H1 (cell line): ENCODE data around the gene WWC2. TPM values are rescaled to one million over a fixed set of nuclear protein-coding genes. Genes with fewer than 3 reads are reported as not detected.

Experiments
- CTCF ChIA-PET: fragments of 300-600 bp; sonication (Branson Sonifier 250); formaldehyde crosslinking; loops from one replicate; lab custom pipeline; 2021; ENCODE audit not compliant: partially characterized antibody; lab: Charles Lee
- POLR2A ChIA-PET: fragments of 300-600 bp; sonication (Branson Sonifier 250); formaldehyde crosslinking; loops from one replicate; lab custom pipeline; 2021; ENCODE audit warnings: inconsistent platforms; ENCODE audit not compliant: partially characterized antibody; lab: Charles Lee
- DNase-seq, 2 experiments: peaks; one replicate each; pipeline versions ENCODE4 v3.0.0 to v3.0.0-alpha.2; 2010 to 2022; ENCODE audit warnings: low spot score in 2 of 2, low read depth in 1 of 2, mixed read lengths in 1 of 2
- FAIRE-seq: peaks from 2 replicates; lab custom pipeline; 2011; peaks lifted over from hg19 to GRCh38; lab: Jason Lieb, UNC
- H2AFZ ChIP-seq: 2 replicates; pipeline ENCODE4 v1.8.1; 2012; ENCODE audit warnings: low read length, inconsistent platforms
- H2AK5ac ChIP-seq: 2 replicates; pipeline ENCODE4 v1.6.1; 2013; ENCODE audit warnings: low read depth, low read length
- H2BK120ac ChIP-seq: replicated peaks from 2 replicates; pipeline ENCODE3; 2013; ENCODE audit warnings: low read depth, low read length, inconsistent platforms
- H2BK12ac ChIP-seq: 2 replicates; pipeline ENCODE4 v1.6.1; 2013; ENCODE audit warnings: low read depth, low read length
- H2BK15ac ChIP-seq: 2 replicates; pipeline ENCODE4 v1.6.1; 2013; ENCODE audit warnings: low read length
- H2BK20ac ChIP-seq: 2 replicates; pipeline ENCODE4 v1.6.1; 2013; ENCODE audit warnings: low read length
- H2BK5ac ChIP-seq: 2 replicates; pipeline ENCODE4 v1.6.1; 2013; ENCODE audit warnings: low read depth, low read length
- H3K14ac ChIP-seq: 2 replicates; pipeline ENCODE4 v1.6.1; 2013; ENCODE audit warnings: inconsistent platforms; ENCODE audit not compliant: insufficient read length
- H3K18ac ChIP-seq: 2 replicates; pipeline ENCODE4 v1.6.1; 2013; ENCODE audit warnings: low read length; ENCODE audit errors: extremely low read depth
- H3K23ac ChIP-seq: 2 replicates; pipeline ENCODE4 v1.6.1; 2013; ENCODE audit warnings: inconsistent platforms; ENCODE audit not compliant: insufficient read length
- H3K23me2 ChIP-seq: 2 replicates; pipeline ENCODE4 v1.6.1; 2013; ENCODE audit warnings: low read depth, low read length
- H3K27ac ChIP-seq: 2 replicates; pipeline ENCODE4 v1.6.1; 2011; ENCODE audit warnings: low read depth, low read length, inconsistent platforms
- H3K27me3 ChIP-seq, 4 experiments: replicated peaks in 1 of 4; 1 replicate in 1 of 4; 2 replicates in 3 of 4; pipeline versions ENCODE4 v1.6.1 to v1.8.1; 2011 to 2013; ENCODE audit warnings: low read length in 3 of 4, mild to moderate bottlenecking in 3 of 4, inconsistent platforms in 2 of 4, mixed read lengths in 2 of 4, moderate library complexity in 1 of 4; ENCODE audit not compliant: control insufficient read depth in 3 of 4, insufficient read depth in 3 of 4; ENCODE audit errors: extremely low read depth in 1 of 4
- H3K36me3 ChIP-seq, 4 experiments: 2 replicates each; pipeline versions ENCODE4 v1.6.1 to v1.8.1; 2011 to 2013; ENCODE audit warnings: mild to moderate bottlenecking in 4 of 4, low read length in 3 of 4, moderate library complexity in 2 of 4, control low read depth in 1 of 4, inconsistent platforms in 1 of 4; ENCODE audit not compliant: insufficient read depth in 4 of 4, control insufficient read depth in 2 of 4
- H3K4ac ChIP-seq: replicated peaks from 2 replicates; pipeline ENCODE3; 2013; ENCODE audit warnings: low read length, low read depth, mixed read lengths, inconsistent platforms; ENCODE audit not compliant: insufficient read length
- H3K4me1 ChIP-seq, 4 experiments: replicated peaks in 1 of 4; 1 replicate in 1 of 4; 2 replicates in 3 of 4; pipeline versions ENCODE4 v1.6.1 to v1.8.1; 2011 to 2013; ENCODE audit warnings: low read length in 3 of 4, inconsistent platforms in 2 of 4, mixed read lengths in 1 of 4; ENCODE audit not compliant: insufficient read depth in 4 of 4, control insufficient read depth in 3 of 4
- H3K4me2 ChIP-seq, 2 experiments: 2 replicates each; pipeline versions ENCODE4 v1.6.1 to v1.8.1; 2011 to 2013; ENCODE audit warnings: low read depth in 2 of 2, low read length in 2 of 2, control low read depth in 1 of 2, inconsistent platforms in 1 of 2, mild to moderate bottlenecking in 1 of 2; ENCODE audit not compliant: insufficient read depth in 1 of 2
- H3K4me3 ChIP-seq, 4 experiments: fragments of 200-600, 300-600 bp in 1 of 4; sonication (generic), shearing (Covaris generic), sonication (Bioruptor Twin) in 1 of 4; 2 replicates each; pipeline versions ENCODE4 v1.5.1 to v1.8.1; 2011 to 2016; ENCODE audit warnings: low read length in 4 of 4, low read depth in 3 of 4, control low read depth in 2 of 4, inconsistent platforms in 2 of 4, mild to moderate bottlenecking in 2 of 4, mixed read lengths in 1 of 4, moderate library complexity in 1 of 4; ENCODE audit not compliant: insufficient read depth in 2 of 4; ENCODE audit errors: extremely low read depth in 1 of 4
- H3K56ac ChIP-seq: replicated peaks from 2 replicates; pipeline ENCODE3; 2013; ENCODE audit warnings: low read depth, mild to moderate bottlenecking, mixed read lengths, low read length, inconsistent platforms; ENCODE audit not compliant: insufficient read length
- H3K79me1 ChIP-seq: 2 replicates; pipeline ENCODE4 v1.6.1; 2013; ENCODE audit warnings: low read depth, low read length, control low read depth
- H3K79me2 ChIP-seq, 2 experiments: 2 replicates each; pipeline versions ENCODE4 v1.6.1 to v1.8.1; 2012 to 2013; ENCODE audit warnings: low read length in 2 of 2, mild to moderate bottlenecking in 2 of 2, inconsistent platforms in 1 of 2; ENCODE audit not compliant: insufficient read depth in 2 of 2, control insufficient read depth in 1 of 2
- H3K9ac ChIP-seq, 4 experiments: replicated peaks in 1 of 4; 1 replicate in 1 of 4; 2 replicates in 3 of 4; pipeline versions ENCODE4 v1.6.1 to v1.8.1; 2011 to 2013; ENCODE audit warnings: low read depth in 3 of 4, low read length in 3 of 4, control low read depth in 2 of 4, mild to moderate bottlenecking in 2 of 4, moderate library complexity in 2 of 4, inconsistent platforms in 1 of 4; ENCODE audit errors: extremely low read depth in 1 of 4
- H3K9me3 ChIP-seq, 2 experiments: 2 replicates each; pipeline versions ENCODE4 v1.6.1 to v1.8.1; 2012 to 2013; ENCODE audit warnings: mild to moderate bottlenecking in 2 of 2, moderate library complexity in 2 of 2, control low read depth in 1 of 2, inconsistent platforms in 1 of 2, low read depth in 1 of 2, low read length in 1 of 2, mixed read lengths in 1 of 2; ENCODE audit not compliant: insufficient read depth in 2 of 2
- H4K20me1 ChIP-seq, 2 experiments: replicated peaks in 1 of 2; 2 replicates each; pipeline versions ENCODE3 to v1.8.1; 2011 to 2013; ENCODE audit warnings: inconsistent platforms in 2 of 2, low read length in 2 of 2, mild to moderate bottlenecking in 1 of 2; ENCODE audit not compliant: insufficient read depth in 2 of 2, control insufficient read depth in 1 of 2
- H4K5ac ChIP-seq: 2 replicates; pipeline ENCODE4 v1.6.1; 2013; ENCODE audit warnings: low read length, low read depth, mixed read lengths, inconsistent platforms; ENCODE audit not compliant: insufficient read length
- H4K8ac ChIP-seq: 2 replicates; pipeline ENCODE4 v1.8.0; 2013; ENCODE audit warnings: mild to moderate bottlenecking, moderate library complexity, low read length, inconsistent platforms; ENCODE audit not compliant: insufficient read depth; ENCODE audit errors: extremely low read depth
- H4K91ac ChIP-seq: replicated peaks from 2 replicates; pipeline ENCODE3; 2013; ENCODE audit warnings: low read length, mixed read lengths, inconsistent platforms; ENCODE audit not compliant: insufficient read length
- ASH2L ChIP-seq: fragments of 200-600, 300-600 bp; sonication (generic); IDR thresholded peaks from one replicate; pipeline ENCODE4 v1.7.1; 2017; ENCODE audit warnings: low read length
- BACH1 ChIP-seq: IDR thresholded peaks from 2 replicates; pipeline ENCODE4 v1.6.1; 2012; ENCODE audit warnings: low read length, improper control_type of control experiment
- BCL11A ChIP-seq, 2 experiments: IDR thresholded peaks; one replicate each; pipeline ENCODE4 v1.6.1; 2011; ENCODE audit warnings: low read depth in 2 of 2, low read length in 2 of 2, mild to moderate bottlenecking in 2 of 2
- CBX5 ChIP-seq: fragments of 300-800, 300-1000 bp; sonication (generic); IDR thresholded peaks from 2 replicates; pipeline ENCODE4 v1.7.1; 2016; ENCODE audit warnings: antibody characterized with exemption, low read length, low read depth
- CTCF ChIP-seq, 3 experiments: IDR thresholded peaks; 1 replicate in 2 of 3; 2 replicates in 1 of 3; pipeline versions ENCODE4 v1.5.1 to v1.6.1; 2011; ENCODE audit warnings: low read length in 3 of 3, mild to moderate bottlenecking in 3 of 3, inconsistent platforms in 2 of 3, low read depth in 1 of 3, moderate library complexity in 1 of 3; ENCODE audit not compliant: insufficient read depth in 1 of 3; ENCODE audit errors: control extremely low read depth in 1 of 3
- POLR2AphosphoS5 ChIP-seq: IDR thresholded peaks from 2 replicates; pipeline ENCODE4 v1.6.1; 2011; ENCODE audit warnings: low read depth, low read length
- RXRA ChIP-seq: IDR thresholded peaks from 2 replicates; pipeline ENCODE4 v1.6.1; 2011; ENCODE audit warnings: low read depth, mild to moderate bottlenecking, low read length, moderate library complexity; ENCODE audit not compliant: insufficient read depth
- SRF ChIP-seq: IDR thresholded peaks from 2 replicates; pipeline ENCODE4 v1.6.1; 2011; ENCODE audit warnings: mild to moderate bottlenecking, low read depth, low read length, moderate library complexity
- TAF1 ChIP-seq: IDR thresholded peaks from 2 replicates; pipeline ENCODE4 v1.6.1; 2011; ENCODE audit warnings: mild to moderate bottlenecking, low read depth, low read length
- TBP ChIP-seq: IDR thresholded peaks from 2 replicates; pipeline ENCODE4 v1.6.1; 2011; ENCODE audit warnings: low read depth, low read length, improper control_type of control experiment
- TEAD4 ChIP-seq: IDR thresholded peaks from 2 replicates; pipeline ENCODE4 v1.6.1; 2012; ENCODE audit warnings: low read depth, low read length, inconsistent platforms, mixed read lengths
- YY1 ChIP-seq: IDR thresholded peaks from 2 replicates; pipeline ENCODE4 v1.6.1; 2011; ENCODE audit warnings: low read depth, mild to moderate bottlenecking, low read length
- WGBS, 2 experiments: shearing (Covaris generic) in 1 of 2; methylation state at CpG; one replicate each; pipeline versions ENCODE4 v1.1.6 to v1.1.7; 2013 to 2015; ENCODE audit warnings: low lambda C conversion rate in 2 of 2, mixed read lengths in 2 of 2, inconsistent platforms in 1 of 2, low coverage in 1 of 2, missing lambda C conversion rate in 1 of 2; ENCODE audit not compliant: insufficient replicate concordance in 2 of 2, insufficient coverage in 1 of 2, insufficient read length in 1 of 2; ENCODE audit errors: extremely low coverage in 1 of 2, missing lambda C conversion rate in 1 of 2; 5-methylcytosine and 5-hydroxymethylcytosine counted together
- polyA plus RNA-seq, 7 experiments: library from polyadenylated mRNA; depleted of rRNA in 3 of 7; stranded (reverse) in 5 of 7; unstranded in 2 of 7; fragments of >200 nt in 5 of 7; fragments of 200-250 nt in 2 of 7; gene quantifications; 1 replicate in 5 of 7; 2 replicates in 1 of 7; 4 replicates in 1 of 7; pipeline versions ENCODE4 v1.2.1 to v1.2.3, GENCODE V29; 2011 to 2013; ENCODE audit warnings: missing spikeins in 2 of 7, mixed read lengths in 2 of 7
- total RNA-seq: library from RNA; stranded (reverse); fragmentation: NEBNext Ultra II Directional; extraction: Animal tissue kit (Norgen Biotek cat#: 25700); gene quantifications from 2 replicates; pipeline ENCODE4 v1.2.1, GENCODE V29; 2021
- TF ChIP-seq, protein P1 (sequence below): IDR thresholded peaks from 2 replicates; pipeline ENCODE4 v1.6.1; 2012; ENCODE audit warnings: inconsistent platforms

Gene WWC2
- total and polyA plus RNA-seq, 2 of the 8 experiments (the other 6 are each of a cell fraction or from before 2014, with no cell fraction given): 17.6 to 135 TPM

GRCh38 chr4:183082053-183082452 lies 17.0 kb upstream of the WWC2 start:
- WGBS, 2 experiments: 94% methylated on average over 3 of the region's 3 CpGs; no CpG with 5 or more reads in 1 of the 2 experiments
- no peak for TF ChIP-seq CTCF (IDR thresholded peaks at IDR 0.05; ENCODE audit: control extremely low read depth in 1 of 3, insufficient read depth in 1 of 3, low read depth in 1 of 3, low read length in 3 of 3)
- TF ChIP-seq SRF: no peak
- no peak for TF ChIP-seq CBX5
- no peak for TF ChIP-seq TBP
- TF ChIP-seq TAF1: no peak
- TF ChIP-seq, protein P1, sequence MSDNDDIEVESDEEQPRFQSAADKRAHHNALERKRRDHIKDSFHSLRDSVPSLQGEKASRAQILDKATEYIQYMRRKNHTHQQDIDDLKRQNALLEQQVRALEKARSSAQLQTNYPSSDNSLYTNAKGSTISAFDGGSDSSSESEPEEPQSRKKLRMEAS: no peak
- TF ChIP-seq TEAD4: no peak
- no peak for TF ChIP-seq BACH1
- no peak for TF ChIP-seq BCL11A (IDR thresholded peaks at IDR 0.05; ENCODE audit: low read depth in 2 of 2, low read length in 2 of 2)
- TF ChIP-seq ASH2L: no peak
- TF ChIP-seq RXRA: no peak
- no peak for TF ChIP-seq POLR2AphosphoS5
- TF ChIP-seq YY1: no peak

More at GRCh38 chr4:183082053-183082452, 17.0 kb upstream of the WWC2 start:
- no peak overlapping the region for H3K18ac ChIP-seq
- ChIA-PET CTCF (interaction anchor here (0.8 to 1.4 kb wide), 4 partner anchors 9 to 175 kb away, joined by 3 to 5 read pairs (median 4); no protein-coding TSS in a partner anchor), POLR2A (interaction anchor here (0.7 to 6.2 kb wide), 2 partner anchors 16 to 31 kb away, joined by 3 to 54 read pairs; partner anchors contain the start of gene WWC2)
- no peak overlapping the region for H4K5ac ChIP-seq
- no peak overlapping the region for H2BK20ac ChIP-seq
- H3K27ac ChIP-seq: no peak overlapping the region
- no peak overlapping the region for H4K8ac ChIP-seq
- no peak overlapping the region for H3K4ac ChIP-seq
- no peak overlapping the region for H3K9ac ChIP-seq
- H2BK5ac ChIP-seq: no peak overlapping the region
- no peaks in the 10 kb centered on the region for H4K20me1 ChIP-seq
- H2BK12ac ChIP-seq: no peak overlapping the region
- no peak overlapping the region for H3K56ac ChIP-seq
- H3K36me3 ChIP-seq: no peaks in the 10 kb centered on the region
- H3K27me3 ChIP-seq: no peaks in the 10 kb centered on the region
- DNase-seq: no peak
- H3K4me3 ChIP-seq: no peak overlapping the region
- no peaks in the 10 kb centered on the region for H3K23me2 ChIP-seq
- no peak overlapping the region for H3K23ac ChIP-seq
- no peaks in the 10 kb centered on the region for H3K9me3 ChIP-seq
- H2BK120ac ChIP-seq: no peak overlapping the region
- no peaks in the 10 kb centered on the region for H3K79me2 ChIP-seq
- no peak overlapping the region for H2AFZ ChIP-seq
- H2BK15ac ChIP-seq: no peak overlapping the region
- no peak for FAIRE-seq
- H2AK5ac ChIP-seq: no peak overlapping the region
- no peaks in the 10 kb centered on the region for H3K79me1 ChIP-seq
- H3K4me1 ChIP-seq: peaks cover 0 to 3% (median 1%) of the 10 kb centered on the region in 4 experiments; a peak in 3 of 7 replicates
- no peak overlapping the region for H3K14ac ChIP-seq
- no peak overlapping the region for H4K91ac ChIP-seq
- no peak overlapping the region for H3K4me2 ChIP-seq
